ENCODE data around the gene FKBP5. TPM values are rescaled to one million over a fixed set of nuclear protein-coding genes. Genes with fewer than 3 reads are reported as not detected.

FKBP5 gene
- total RNA-seq: 48.2 and 81.6 TPM in 2 replicates

GRCh38 chr6:35688605-35689322 is at the start of gene FKBP5:
TSS of gene FKBP5 (minus strand) at chr6:35688915. CDS start at chr6:35642824, 46,091 bp downstream.

GRCh38 chr6:35736982-35737412 is 48.3 kb upstream of the FKBP5 start, which contains the start of gene ARMC12:
TSS of gene ARMC12 (plus strand) at chr6:35737032. CDS start at chr6:35737109, 77 bp downstream.

Other genes with a start within 250 kb of the FKBP5 start
- gene FANCE, start 236.6 kb downstream of the FKBP5 start, total RNA-seq: 4.8 and 10.8 TPM in 2 replicates
- 1,601 and 1,898 TPM in 2 replicates for gene RPL10A, start 220.5 kb downstream of the FKBP5 start, total RNA-seq
- gene TEAD3, start 191.8 kb downstream of the FKBP5 start, total RNA-seq: 22.2 and 32.2 TPM in 2 replicates
- gene TULP1, start 176.0 kb downstream of the FKBP5 start, total RNA-seq: not detected in 2 replicates
- 0.65 and 0.89 TPM in 2 replicates for gene ARMC12, start 48.1 kb upstream of the FKBP5 start, total RNA-seq
- not detected in 2 replicates for gene CLPSL2, start 87.7 kb upstream of the FKBP5 start, total RNA-seq
- not detected in 2 replicates for gene CLPSL1, start 92.1 kb upstream of the FKBP5 start, total RNA-seq
- gene CLPS, start 108.4 kb upstream of the FKBP5 start, total RNA-seq: not detected in 2 replicates
- gene LHFPL5, start 116.4 kb upstream of the FKBP5 start, total RNA-seq: 0.13 TPM in 1 of 2 replicates, not detected in the other
- 29.0 and 72.0 TPM in 2 replicates for gene SRPK1, start 232.2 kb upstream of the FKBP5 start, total RNA-seq

Data from mesangial cell (primary cell).